Measurements from ENCODE around the gene JPH3. TPM values are rescaled to one million over a fixed set of nuclear protein-coding genes. Genes with fewer than 3 reads are reported as not detected.
"Not testable (repeated sequence)": the region's sequence is repeated elsewhere in the genome, so short reads cannot be mapped to it uniquely, and the experiment has no call there.

The JPH3 gene
- total and polyA plus RNA-seq, 2 donors, result 0.53 to 0.95 TPM

DNA sequence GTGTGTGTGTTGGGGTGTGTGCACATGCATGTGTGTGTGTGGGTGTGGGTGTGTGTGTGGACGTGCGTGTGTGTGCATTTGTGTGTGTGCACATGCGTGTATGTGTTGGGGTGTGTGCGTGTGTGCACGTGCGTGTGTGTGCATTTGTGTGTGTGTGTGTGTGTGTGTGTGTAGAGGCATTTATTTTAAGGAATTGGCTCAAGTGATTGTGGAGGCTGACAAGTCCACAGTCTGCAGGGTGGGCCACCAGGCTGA is 37.9 kb upstream of the JPH3 start:
- no peak for DNase-seq (ENCODE audit: extremely low spot score)
- Histone ChIP-seq H3K4me1 (ENCODE audit: insufficient read depth) (no peaks in the 10 kb centered on the region), H3K4me3 (ENCODE audit: low read depth, low read length) (no peak overlapping the region), H3K27ac (ENCODE audit: low read depth) (no peak overlapping the region), H3K36me3 (ENCODE audit: insufficient read depth) (no peaks in the 10 kb centered on the region)
- 89% methylated on average over 6 of the region's 6 CpGs for WGBS

GRCh38 chr16:87569601-87570571 is 32.4 kb upstream of the JPH3 start:
- no peaks in the 10 kb centered on the region for H3K36me3 ChIP-seq (ENCODE audit: insufficient read depth)
- H3K27ac ChIP-seq (ENCODE audit: low read depth), result no peak overlapping the region
- DNase-seq (ENCODE audit: extremely low spot score), result no peak
- H3K4me1 ChIP-seq (ENCODE audit: insufficient read depth), result no peaks in the 10 kb centered on the region
- no peak overlapping the region for H3K4me3 ChIP-seq (ENCODE audit: low read depth, low read length)
- WGBS, result 61% methylated on average over 25 of the region's 25 CpGs

GRCh38 chr16:87570572-87570937 is 31.8 kb upstream of the JPH3 start:
- no peak for DNase-seq (ENCODE audit: extremely low spot score)
- H3K4me3 ChIP-seq (ENCODE audit: low read depth, low read length), result no peak overlapping the region
- WGBS, result 68% methylated on average over 6 of the region's 6 CpGs
- no peaks in the 10 kb centered on the region for H3K36me3 ChIP-seq (ENCODE audit: insufficient read depth)
- H3K4me1 ChIP-seq (ENCODE audit: insufficient read depth), result no peaks in the 10 kb centered on the region
- no peak overlapping the region for H3K27ac ChIP-seq (ENCODE audit: low read depth)

DNA sequence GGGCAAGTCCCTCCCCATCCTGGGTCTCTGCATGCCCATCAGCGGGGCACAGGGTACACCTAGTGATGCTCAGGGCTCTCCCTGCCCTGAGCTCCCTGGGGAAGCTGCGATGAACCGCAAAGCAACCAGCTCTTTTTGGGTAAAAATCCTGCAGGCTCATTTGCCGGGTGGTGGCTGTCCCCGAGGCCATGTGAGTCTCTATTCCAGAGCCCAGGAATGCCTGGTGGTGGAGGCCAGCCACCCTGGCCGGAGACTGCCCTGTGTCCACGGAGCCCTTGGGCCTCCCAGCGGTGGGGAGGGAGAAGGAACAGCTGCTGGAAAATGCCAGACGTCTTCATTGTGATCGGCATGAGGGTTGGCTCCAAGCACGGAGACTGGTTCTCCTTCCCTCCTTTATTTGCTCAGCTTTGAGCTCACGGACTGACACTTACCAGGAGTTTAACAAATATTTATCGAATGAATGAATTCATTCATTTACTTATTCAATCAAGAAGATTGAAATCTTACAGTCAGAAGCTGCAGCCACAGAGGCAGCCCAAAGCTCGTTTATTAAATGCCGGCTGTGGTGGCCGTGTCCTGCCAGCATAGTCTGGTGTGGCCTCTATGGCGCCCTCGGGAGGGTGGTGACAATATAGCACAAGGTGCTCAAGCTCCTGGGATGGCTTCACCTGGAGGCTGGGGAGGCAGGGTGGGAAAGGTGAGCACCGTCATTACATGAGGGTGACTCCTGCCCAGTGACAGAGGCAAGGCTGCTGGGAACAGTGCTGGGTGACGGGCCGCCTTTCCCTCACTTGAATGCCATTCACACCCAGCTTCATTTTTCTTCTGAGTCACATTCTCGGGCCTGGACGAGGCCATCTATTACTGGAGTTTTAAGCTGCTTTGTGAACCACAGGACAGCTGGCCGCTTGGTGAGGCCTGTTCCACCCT is 31.1 kb upstream of the JPH3 start:
- Histone ChIP-seq H3K27ac (ENCODE audit: low read depth) (no peak overlapping the region), H3K36me3 (ENCODE audit: insufficient read depth) (no peaks in the 10 kb centered on the region), H3K4me3 (ENCODE audit: low read depth, low read length) (no peak overlapping the region), H3K4me1 (ENCODE audit: insufficient read depth) (no peaks in the 10 kb centered on the region)
- DNase-seq (ENCODE audit: extremely low spot score), result no peak
- 47% methylated on average over 24 of the region's 24 CpGs for WGBS

- Histone ChIP-seq H3K4me3 (ENCODE audit: low read depth, low read length) (no peak overlapping the region), H3K27ac (ENCODE audit: low read depth) (no peak overlapping the region), H3K4me1 (ENCODE audit: insufficient read depth) (no peaks in the 10 kb centered on the region), H3K36me3 (ENCODE audit: insufficient read depth) (no peaks in the 10 kb centered on the region)
- no peak for DNase-seq (ENCODE audit: extremely low spot score)
- WGBS, result 61% methylated on average over 11 of the region's 11 CpGs
These were observed 30.5 kb upstream of the JPH3 start for GRCh38 chr16:87571868-87572244.

DNA sequence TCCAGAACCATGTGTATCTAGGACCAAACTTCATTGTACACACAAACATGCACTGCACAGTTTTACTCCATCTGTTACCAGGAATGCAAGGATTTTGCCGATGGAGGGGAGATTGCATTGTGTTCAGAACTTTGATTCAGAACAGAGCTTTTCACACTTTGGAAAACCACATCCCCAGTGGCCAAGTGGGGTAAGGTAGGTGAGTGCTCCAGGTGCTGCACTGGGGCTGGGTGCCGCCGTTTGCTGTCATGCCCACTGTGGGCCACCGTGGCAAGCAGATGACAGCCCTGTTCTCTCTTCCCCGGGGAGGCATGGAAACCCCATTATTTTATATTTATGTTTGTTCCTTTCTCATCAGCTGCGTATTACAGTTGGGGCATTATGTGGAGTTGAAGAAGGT is 29.3 kb upstream of the JPH3 start:
- no peak overlapping the region for H3K27ac ChIP-seq (ENCODE audit: low read depth)
- 77% methylated on average over 6 of the region's 6 CpGs for WGBS
- H3K4me3 ChIP-seq (ENCODE audit: low read depth, low read length), result no peak overlapping the region
- no peaks in the 10 kb centered on the region for H3K4me1 ChIP-seq (ENCODE audit: insufficient read depth)
- H3K36me3 ChIP-seq (ENCODE audit: insufficient read depth), result no peaks in the 10 kb centered on the region
- no peak for DNase-seq (ENCODE audit: extremely low spot score)

DNA sequence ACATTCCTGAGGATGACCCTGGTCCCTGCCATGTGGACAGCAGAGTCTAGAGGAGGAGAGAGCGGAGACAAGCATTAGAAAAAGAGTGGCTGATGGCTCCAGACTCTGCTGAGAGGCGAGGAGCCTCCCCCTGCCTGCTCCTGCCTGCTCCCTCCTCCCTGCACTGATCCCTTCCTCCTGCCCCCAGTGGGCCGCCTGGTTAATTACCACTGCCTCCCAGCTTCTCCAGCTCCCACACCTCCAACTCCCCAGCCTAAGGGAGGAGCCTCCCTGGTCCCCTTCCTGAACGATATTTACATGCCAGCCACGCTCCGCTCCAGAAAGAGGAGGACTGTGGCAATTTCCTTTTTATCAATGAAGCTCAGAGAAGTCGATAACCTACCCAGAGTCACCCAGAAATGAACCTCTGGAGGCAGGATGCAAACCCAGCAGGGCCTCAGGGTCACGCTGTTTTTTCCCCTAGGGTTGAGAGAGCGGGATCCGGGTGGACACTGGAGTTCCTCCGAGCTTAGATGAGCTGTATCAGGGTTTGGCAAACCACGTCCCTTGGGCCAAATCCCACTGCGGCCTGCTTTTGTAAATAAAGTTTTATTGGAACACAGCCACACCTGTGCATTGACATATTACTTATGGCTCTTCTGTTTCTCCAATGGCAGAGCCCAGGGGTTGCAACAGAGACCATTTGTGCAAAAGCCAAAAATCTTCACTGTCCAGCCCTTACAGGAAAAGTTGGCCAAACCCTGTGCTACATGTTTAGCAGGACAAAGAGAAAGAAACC is 27.1 kb upstream of the JPH3 start:
- Histone ChIP-seq H3K27ac (ENCODE audit: low read depth) (no peak overlapping the region), H3K36me3 (ENCODE audit: insufficient read depth) (no peaks in the 10 kb centered on the region), H3K4me1 (ENCODE audit: insufficient read depth) (no peaks in the 10 kb centered on the region), H3K4me3 (ENCODE audit: low read depth, low read length) (no peak overlapping the region)
- DNase-seq (ENCODE audit: extremely low spot score), result no peak
- 60% methylated on average over 13 of the region's 13 CpGs for WGBS

- 58% methylated on average over 16 of the region's 16 CpGs for WGBS
- H3K27ac ChIP-seq (ENCODE audit: low read depth), result no peak overlapping the region
- no peaks in the 10 kb centered on the region for H3K4me1 ChIP-seq (ENCODE audit: insufficient read depth)
- no peak overlapping the region for H3K4me3 ChIP-seq (ENCODE audit: low read depth, low read length)
- no peak for DNase-seq (ENCODE audit: extremely low spot score)
- H3K36me3 ChIP-seq (ENCODE audit: insufficient read depth), result no peaks in the 10 kb centered on the region
These were observed 26.1 kb upstream of the JPH3 start for GRCh38 chr16:87576171-87576570.

DNA sequence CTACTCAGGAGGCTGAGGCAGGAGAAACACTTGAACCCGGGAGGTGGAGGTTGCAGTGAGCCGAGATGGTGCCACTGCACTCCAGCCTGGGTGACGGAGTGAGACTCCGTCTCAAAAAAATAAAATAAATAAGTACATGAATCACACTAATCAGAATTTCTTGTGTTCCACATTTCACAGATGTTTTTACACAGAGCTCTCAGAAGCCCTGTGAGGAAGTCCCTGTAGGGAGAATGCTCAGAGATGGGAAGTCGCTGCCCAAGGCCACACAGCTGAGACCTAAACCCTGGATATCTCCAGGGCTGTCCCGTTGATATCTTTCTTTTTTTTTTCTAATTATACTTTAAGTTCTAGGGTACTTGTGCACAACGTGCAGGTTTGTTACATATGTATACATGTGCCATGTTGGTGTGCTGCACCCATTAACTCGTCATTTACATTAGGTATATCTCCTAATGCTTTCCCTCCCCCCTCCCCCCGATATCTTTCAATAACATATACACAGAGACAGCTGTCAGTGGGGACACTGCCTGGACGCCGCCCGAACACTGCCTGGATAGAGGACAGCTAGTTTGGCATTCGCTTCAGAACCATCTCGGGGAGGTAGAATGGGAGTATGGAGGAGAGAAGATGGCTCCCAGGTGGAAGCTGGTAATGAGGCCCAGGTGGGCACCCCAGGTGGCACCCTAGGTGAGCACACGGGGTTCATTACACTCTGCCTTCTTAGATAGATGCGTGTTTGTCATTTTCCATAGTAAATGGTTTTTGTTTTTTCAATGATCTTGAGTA is 24.0 kb upstream of the JPH3 start:
- 87% methylated on average over 16 of the region's 16 CpGs for WGBS
- DNase-seq (ENCODE audit: extremely low spot score), result not testable (repeated sequence)

GRCh38 chr16:87579691-87580090 is 22.6 kb upstream of the JPH3 start:
- no peak overlapping the region for H3K27ac ChIP-seq (ENCODE audit: low read depth)
- H3K4me1 ChIP-seq (ENCODE audit: insufficient read depth), result no peaks in the 10 kb centered on the region
- no peaks in the 10 kb centered on the region for H3K36me3 ChIP-seq (ENCODE audit: insufficient read depth)
- no peak overlapping the region for H3K4me3 ChIP-seq (ENCODE audit: low read depth, low read length)
- no peak for DNase-seq (ENCODE audit: extremely low spot score)
- 79% methylated on average over 4 of the region's 4 CpGs for WGBS

More for the DNA sequence above, 24.0 kb upstream of the JPH3 start:
- H3K4me3 ChIP-seq (ENCODE audit: low read depth, low read length); H3K36me3 ChIP-seq (ENCODE audit: insufficient read depth); H3K27ac ChIP-seq (ENCODE audit: low read depth); H3K4me1 ChIP-seq (ENCODE audit: insufficient read depth): not testable (repeated sequence)

- no peaks in the 10 kb centered on the region for H3K36me3 ChIP-seq (ENCODE audit: insufficient read depth)
- H3K4me1 ChIP-seq (ENCODE audit: insufficient read depth), result no peaks in the 10 kb centered on the region
- WGBS, result 87% methylated on average over 4 of the region's 4 CpGs
- H3K4me3 ChIP-seq (ENCODE audit: low read depth, low read length), result no peak overlapping the region
- no peak for DNase-seq (ENCODE audit: extremely low spot score)
- H3K27ac ChIP-seq (ENCODE audit: low read depth), result no peak overlapping the region
These were observed 21.4 kb upstream of the JPH3 start for GRCh38 chr16:87580855-87581261.

GRCh38 chr16:87581857-87582215 is 20.5 kb upstream of the JPH3 start:
- DNase-seq (ENCODE audit: extremely low spot score), result no peak
- Histone ChIP-seq H3K4me1 (ENCODE audit: insufficient read depth) (no peaks in the 10 kb centered on the region), H3K27ac (ENCODE audit: low read depth) (no peak overlapping the region), H3K36me3 (ENCODE audit: insufficient read depth) (no peaks in the 10 kb centered on the region), H3K4me3 (ENCODE audit: low read depth, low read length) (no peak overlapping the region)
- 30% methylated on average over 7 of the region's 7 CpGs for WGBS
